ENCODE results near the gene JAKMIP2.
"Not testable (repeated sequence)": the region's sequence is repeated elsewhere in the genome, so short reads cannot be mapped to it uniquely, and the experiment has no call there.

JAKMIP2 gene

DNA sequence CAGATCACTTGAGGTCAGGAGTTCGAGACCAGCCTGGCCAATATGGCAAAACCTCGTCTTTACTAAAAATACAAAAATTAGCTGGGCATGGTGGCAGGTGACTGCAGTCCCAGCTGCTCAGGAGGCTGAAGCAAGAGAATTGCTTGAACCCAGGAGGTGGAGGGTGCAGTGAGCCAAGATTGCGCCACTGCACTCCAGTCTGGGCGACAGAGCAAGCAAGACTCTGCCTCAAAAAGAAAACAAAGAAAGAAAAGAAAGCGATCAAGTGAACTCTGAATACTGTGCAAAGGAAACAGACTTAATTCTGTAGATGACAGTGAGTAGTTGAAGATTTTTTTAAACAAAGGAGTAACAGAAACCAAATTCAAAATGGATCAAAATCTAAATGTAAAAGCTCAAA, 228.7 kb downstream of the JAKMIP2 start:
- DNase-seq = not testable (repeated sequence)

DNA sequence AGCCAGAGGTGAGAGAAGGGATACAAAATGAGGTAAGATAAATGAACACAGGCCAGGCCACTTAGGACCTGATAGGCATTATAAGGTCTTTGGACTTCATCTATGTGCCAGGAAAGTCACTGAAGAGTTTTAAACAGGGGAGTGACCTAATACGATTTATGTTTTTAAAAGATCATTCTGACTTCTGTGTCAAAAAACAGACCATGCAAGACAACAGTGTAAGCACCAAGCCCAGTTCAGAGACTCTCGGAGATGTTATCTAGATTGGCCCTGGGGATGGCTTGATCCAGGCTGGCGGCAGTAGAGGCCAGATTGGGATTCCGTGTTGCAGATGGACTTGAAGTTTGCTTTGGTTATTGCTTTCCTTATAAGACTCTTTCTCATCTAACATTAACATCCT, 229.6 kb downstream of the JAKMIP2 start:
- DNase-seq = peak; percentile 58

DNA sequence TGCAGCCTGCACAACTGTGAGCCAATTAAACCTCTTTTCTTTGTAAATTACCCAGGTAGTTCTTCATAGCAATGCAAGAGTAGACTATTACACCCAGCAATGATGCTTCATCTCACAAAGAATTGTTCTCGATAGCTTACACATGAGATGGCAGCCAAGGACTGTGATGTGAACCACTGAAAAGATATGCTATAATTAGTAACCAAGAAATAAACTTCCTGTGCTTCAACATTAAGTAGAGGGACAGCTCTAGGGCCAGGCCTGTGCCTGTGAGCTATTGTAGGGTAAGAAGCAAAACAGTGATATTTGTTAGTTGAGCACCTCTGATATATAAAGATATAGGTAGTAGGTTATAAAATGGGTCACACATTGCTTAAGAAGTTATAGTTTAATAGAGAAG, 230.9 kb downstream of the JAKMIP2 start:
- DNase-seq = no peak

DNA sequence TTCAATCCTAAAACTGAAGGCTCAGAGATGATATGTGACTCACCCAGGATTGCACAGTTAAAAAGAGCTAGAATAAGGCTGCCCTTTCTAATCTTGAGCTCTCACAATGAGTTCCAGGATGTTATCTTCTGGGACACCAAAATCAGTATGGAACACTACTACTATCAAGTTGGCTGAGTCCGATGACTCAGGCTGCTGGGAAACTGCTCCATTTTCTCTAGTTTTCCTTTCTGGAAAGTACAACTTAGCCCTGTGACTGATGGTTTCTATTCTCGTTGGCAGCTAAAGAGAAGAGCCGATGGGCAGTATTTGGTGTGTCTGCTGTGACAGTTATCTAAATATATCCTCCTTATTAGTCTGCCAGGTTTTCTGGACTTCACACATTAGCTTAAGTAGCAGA, 234.8 kb downstream of the JAKMIP2 start:
- DNase-seq = no peak

DNA sequence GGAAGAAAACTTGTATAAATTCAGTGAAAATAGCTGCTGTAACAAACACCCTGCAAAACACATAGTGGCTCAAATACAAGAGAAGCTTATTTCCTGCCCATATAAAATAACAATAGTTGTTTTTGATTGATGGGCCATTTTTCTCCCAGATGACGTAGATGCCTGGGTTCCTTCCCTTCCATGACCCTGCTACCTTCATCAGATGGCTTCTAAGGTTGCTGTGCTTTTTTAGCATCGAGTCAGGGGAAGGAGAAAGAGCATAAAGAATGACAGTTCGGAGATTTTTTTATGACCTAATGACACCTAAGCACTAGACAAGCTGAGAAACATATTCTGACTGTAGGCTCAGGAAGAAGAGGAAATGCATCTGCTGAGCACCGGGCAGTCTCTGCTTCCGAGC, 238.0 kb downstream of the JAKMIP2 start:
- DNase-seq = no peak

DNA sequence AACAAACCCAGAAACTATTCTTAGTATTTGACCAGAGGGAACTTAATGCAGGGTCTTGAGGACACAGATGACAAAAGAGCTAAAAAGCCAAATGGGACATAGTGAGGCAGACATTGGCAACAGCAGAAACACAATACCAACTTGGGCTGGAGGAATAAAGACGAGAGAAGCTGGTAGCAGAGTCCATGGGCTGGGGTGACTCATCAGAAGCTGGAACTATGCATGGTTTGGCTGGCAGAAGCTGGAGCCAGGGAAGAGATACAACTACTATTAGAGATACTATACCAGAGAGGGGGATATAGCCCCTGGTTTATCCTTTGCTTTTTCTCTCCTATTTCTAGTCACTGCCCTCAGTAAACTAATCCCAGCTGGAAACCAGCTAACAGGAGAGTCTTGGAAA, 243.5 kb downstream of the JAKMIP2 start:
- DNase-seq = no peak

DNA sequence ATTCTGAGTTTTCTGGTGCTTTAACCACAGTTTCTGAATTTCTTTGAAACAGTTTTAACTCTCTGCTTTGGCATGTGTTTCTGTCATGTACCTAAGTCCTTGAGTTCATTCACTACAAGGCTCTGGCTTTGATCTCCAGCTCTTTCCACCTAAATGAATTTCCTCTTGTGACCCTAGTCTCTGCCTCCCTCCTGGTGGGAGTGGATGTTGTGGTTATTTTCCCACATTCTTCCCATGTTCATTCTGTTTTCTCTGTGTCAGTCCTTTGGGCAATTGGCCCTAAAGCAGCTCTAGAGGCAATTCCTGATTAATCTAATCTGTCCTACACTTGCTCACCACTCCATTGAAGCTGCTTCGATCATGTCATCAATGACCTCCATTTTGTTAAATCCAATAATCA, 244.3 kb downstream of the JAKMIP2 start:
- no peak for DNase-seq
